Measurements from ENCODE around the gene SEPTIN11. TPM values are rescaled to one million over a fixed set of nuclear protein-coding genes. Genes with fewer than 3 reads are reported as not detected.

Gene SEPTIN11
- 26.3 to 51.6 TPM (median 33.9 TPM) in 5 replicates for total RNA-seq (2022; extraction: Qiagen RNA extraction; ENCODE audit: low read depth)

GRCh38 chr4:76949276-76950051, at the start of gene SEPTIN11:
Gene SEPTIN11 (plus strand): TSS chr4:76949752. CDS start chr4:76949904, 152 bp downstream.

Other genes starting within 250 kb of the SEPTIN11 start
- 0.06 TPM in 1 of 5 replicates, not detected in the others for gene SOWAHB, start 51.6 kb upstream of the SEPTIN11 start, total RNA-seq (2022; extraction: Qiagen RNA extraction; ENCODE audit: low read depth)
- gene CCNI, start 126.2 kb downstream of the SEPTIN11 start, total RNA-seq (2022; extraction: Qiagen RNA extraction; ENCODE audit: low read depth), result 65.7 to 75.2 TPM (median 67.8 TPM) in 5 replicates
- 3.4 to 7.7 TPM (median 7.2 TPM) in 5 replicates for gene CCNG2, start 207.5 kb downstream of the SEPTIN11 start, total RNA-seq (2022; extraction: Qiagen RNA extraction; ENCODE audit: low read depth)

Measured in A549 treated with CpdA at 1 μM for 4 hours (cell line).